K562 (cell line): Measurements from ENCODE around the gene PPM1L. TPM values are rescaled to one million over a fixed set of nuclear protein-coding genes. Genes with fewer than 3 reads are reported as not detected.

Experiments
- ATAC-seq: fragments of 200-7000 bp; cut with Tn5 transposase; 3 replicates; pipeline ENCODE4 v1.9.1; 2020; ENCODE audit warnings: moderate library complexity
- BruUV-seq: library from RNA; stranded (reverse); fragments of 400-500 nt; replicated peaks from 2 replicates; lab custom pipeline; 2021; lab: Mats Ljungman, UMichigan
- CTCF ChIA-PET: fragments of 300-600 bp; formaldehyde crosslinking; extraction: SDS; loops from one replicate; lab custom pipeline; 2021; ENCODE audit warnings: low intra/inter-chr PET ratio; lab: Yijun Ruan, JAX
- POLR2A ChIA-PET: fragments of 300-600, 350-650 bp; sonication (Branson Sonifier 250); formaldehyde crosslinking; extraction: SDS; loops from one replicate; lab custom pipeline; 2021; ENCODE audit warnings: antibody characterized with exemption, inconsistent platforms; lab: Yijun Ruan, JAX
- DNase-seq, 4 experiments: peaks; one replicate each; pipeline versions ENCODE4 v3.0.0 to v3.0.0-alpha.2; 2011 to 2018; ENCODE audit warnings: low spot score in 3 of 4, mixed read lengths in 3 of 4; ENCODE audit errors: extremely low read depth in 1 of 4
- FAIRE-seq: peaks from 2 replicates; lab custom pipeline; 2011; peaks lifted over from hg19 to GRCh38; lab: Jason Lieb, UNC
- H2AFZ ChIP-seq: 2 replicates; pipeline ENCODE4 v1.6.0; 2011; ENCODE audit warnings: low read depth, low read length, control low read depth, inconsistent platforms
- H3K27ac ChIP-seq: fragments of 200-600 bp; 3 replicates; pipeline ENCODE4 v1.8.0; 2011; ENCODE audit warnings: low read depth, mild to moderate bottlenecking, control low read depth, inconsistent platforms, low read length, moderate library complexity, mixed read lengths; ENCODE audit errors: extremely low read depth
- H3K27me3 ChIP-seq, 2 experiments: fragments of 300-600 bp in 1 of 2; 2 replicates in 1 of 2; 3 replicates in 1 of 2; pipeline versions ENCODE4 v1.6.0 to v1.8.0; 2011; ENCODE audit warnings: inconsistent platforms in 2 of 2, low read length in 2 of 2, mild to moderate bottlenecking in 1 of 2, mixed read lengths in 1 of 2, moderate library complexity in 1 of 2; ENCODE audit not compliant: control insufficient read depth in 2 of 2, insufficient read depth in 2 of 2
- H3K36me3 ChIP-seq: fragments of 300-600 bp; 3 replicates; pipeline ENCODE4 v1.8.0; 2011; ENCODE audit warnings: mild to moderate bottlenecking, low read length, inconsistent platforms; ENCODE audit not compliant: control insufficient read depth, insufficient read depth
- H3K4me1 ChIP-seq, 2 experiments: fragments of 200-600 bp in 1 of 2; replicated peaks in 1 of 2; 2 replicates in 1 of 2; 3 replicates in 1 of 2; pipeline versions ENCODE4 v1.5.1 to v1.8.0; 2011; ENCODE audit warnings: inconsistent platforms in 2 of 2, low read length in 2 of 2, mild to moderate bottlenecking in 1 of 2, mixed read lengths in 1 of 2, moderate library complexity in 1 of 2; ENCODE audit not compliant: control insufficient read depth in 2 of 2, insufficient read depth in 2 of 2
- H3K4me2 ChIP-seq: 2 replicates; pipeline ENCODE4 v1.6.1; 2011; ENCODE audit warnings: low read length, control low read depth, inconsistent platforms, mixed read lengths; ENCODE audit not compliant: insufficient read depth
- H3K4me3 ChIP-seq: fragments of 200-600 bp; sonication (generic), shearing (Covaris generic); 2 replicates; pipeline ENCODE4 v1.5.1; 2016; ENCODE audit warnings: control low read depth, inconsistent platforms
- H3K79me2 ChIP-seq: fragments of 200-600 bp; 3 replicates; pipeline ENCODE4 v1.8.0; 2011; ENCODE audit warnings: low read length, inconsistent platforms; ENCODE audit not compliant: control insufficient read depth, insufficient read depth
- H3K9ac ChIP-seq, 2 experiments: 2 replicates each; pipeline versions ENCODE4 v1.6.0 to v1.6.1; 2011; ENCODE audit warnings: low read depth in 2 of 2, low read length in 2 of 2, control low read depth in 1 of 2, inconsistent platforms in 1 of 2, mild to moderate bottlenecking in 1 of 2, mixed read lengths in 1 of 2; ENCODE audit not compliant: insufficient read depth in 1 of 2
- H3K9me1 ChIP-seq: one replicate; pipeline ENCODE4 v1.6.0; 2011; ENCODE audit warnings: inconsistent platforms, mild to moderate bottlenecking, low read length, moderate library complexity; ENCODE audit not compliant: control insufficient read depth, insufficient read depth
- H3K9me3 ChIP-seq: replicated peaks from 2 replicates; pipeline ENCODE4 v1.5.1; 2011; ENCODE audit warnings: low read depth, low read length, inconsistent platforms; ENCODE audit not compliant: control insufficient read depth, insufficient read depth
- H4K20me1 ChIP-seq: replicated peaks from 2 replicates; pipeline ENCODE4 v1.6.1; 2011; ENCODE audit warnings: low read length, inconsistent platforms, mixed read lengths; ENCODE audit not compliant: control insufficient read depth, insufficient read depth
- HNRNPL ChIP-seq: fragments of 200-400 bp; formaldehyde crosslinking; IDR thresholded peaks from 2 replicates; pipeline ENCODE4 v1.6.1; 2017; ENCODE audit warnings: low read depth, mild to moderate bottlenecking, low read length
- NFXL1 ChIP-seq: fragments of 450-650 bp; formaldehyde crosslinking; IDR thresholded peaks from 2 replicates; pipeline ENCODE4 v1.4.0; 2021; ENCODE audit warnings: mild to moderate bottlenecking
- NR3C1 ChIP-seq: sonication (generic); formaldehyde crosslinking; IDR thresholded peaks from 2 replicates; pipeline ENCODE4 v1.8.1; 2022; ENCODE audit warnings: missing genetic modification reagents
- WGBS: fragments of 100-300 bp; shearing (Covaris generic); methylation state at CpG from one replicate; pipeline ENCODE4 v1.1.6; 2016; ENCODE audit warnings: low coverage, mixed read lengths; ENCODE audit not compliant: insufficient coverage; ENCODE audit errors: missing lambda C conversion rate; 5-methylcytosine and 5-hydroxymethylcytosine counted together
- in situ Hi-C: fragments of 300-500 bp; cut with MboI; formaldehyde crosslinking; loops from 4 replicates; pipeline ENCODE4 v1.15.0; 2018; ENCODE audit warnings: inconsistent platforms, mixed read lengths
- intact Hi-C: fragments of 100-400 bp; cut with micrococcal nuclease; formaldehyde crosslinking; loops from 2 replicates; pipeline ENCODE4 v1.14.2; 2022
- polyA plus RNA-seq, 8 experiments: library from polyadenylated mRNA; depleted of rRNA in 4 of 8; stranded (reverse) in 5 of 8; unstranded in 3 of 8; fragments of >200 nt; fragmentation: Nextera tagmentation in 2 of 8; fragmentation: Illumina TruSeq in 1 of 8; extraction: Ambion mirVana in 2 of 8; extraction: Trizol in 1 of 8; gene quantifications; 2 replicates each; pipeline versions ENCODE4 v1.2.1 to v1.2.3, GENCODE V29; 2011 to 2014; ENCODE audit warnings: inconsistent platforms in 1 of 8, missing spikeins in 1 of 8
- total RNA-seq, 7 experiments: library from RNA; depleted of rRNA in 6 of 7; stranded (reverse); fragments of >200 nt in 6 of 7; fragmentation: Illumina TruSeq in 2 of 7; extraction: Trizol in 2 of 7; gene quantifications; 2 replicates each; pipeline versions ENCODE4 v1.2.1 to v1.2.3, GENCODE V29; 2011 to 2021; ENCODE audit warnings: low replicate concordance in 1 of 7
- TF ChIP-seq, protein P1 (sequence below): fragments of 450-650 bp; IDR thresholded peaks from 2 replicates; pipeline ENCODE4 v1.6.1; 2016; ENCODE audit warnings: mild to moderate bottlenecking
- TF ChIP-seq, protein P2 (sequence below): fragments of 250-450 bp; sonication (Bioruptor Pico); IDR thresholded peaks from 2 replicates; pipeline ENCODE4 v1.5.0; 2021; ENCODE audit warnings: mild to moderate bottlenecking, borderline replicate concordance

The PPM1L gene
- total and polyA plus RNA-seq, 9 of the 15 experiments (the other 6 are each of a cell fraction or from before 2014, with no cell fraction given): 0.01 to 0.41 (median 0.14) TPM

DNA sequence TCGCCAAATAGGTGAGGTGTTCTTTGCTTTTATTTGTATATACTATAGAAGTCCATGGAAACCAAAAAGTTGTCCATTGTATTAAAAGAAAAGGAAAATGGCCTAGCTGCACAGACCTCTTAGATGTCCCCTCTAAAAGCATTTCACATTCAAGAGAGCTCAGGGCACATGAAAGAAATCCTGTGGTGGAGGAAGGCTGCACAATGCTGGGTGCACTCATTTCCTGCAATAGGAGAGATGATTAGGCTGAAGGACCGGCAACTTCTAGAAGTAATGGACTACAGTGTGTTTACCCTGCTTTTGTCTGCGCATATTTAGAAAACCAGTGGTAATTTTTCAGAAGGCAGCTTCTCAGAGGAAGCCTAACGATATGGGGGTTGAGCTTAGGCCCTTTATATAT is 25.4 kb downstream of the PPM1L start (continued):
- TF ChIP-seq, protein P1, sequence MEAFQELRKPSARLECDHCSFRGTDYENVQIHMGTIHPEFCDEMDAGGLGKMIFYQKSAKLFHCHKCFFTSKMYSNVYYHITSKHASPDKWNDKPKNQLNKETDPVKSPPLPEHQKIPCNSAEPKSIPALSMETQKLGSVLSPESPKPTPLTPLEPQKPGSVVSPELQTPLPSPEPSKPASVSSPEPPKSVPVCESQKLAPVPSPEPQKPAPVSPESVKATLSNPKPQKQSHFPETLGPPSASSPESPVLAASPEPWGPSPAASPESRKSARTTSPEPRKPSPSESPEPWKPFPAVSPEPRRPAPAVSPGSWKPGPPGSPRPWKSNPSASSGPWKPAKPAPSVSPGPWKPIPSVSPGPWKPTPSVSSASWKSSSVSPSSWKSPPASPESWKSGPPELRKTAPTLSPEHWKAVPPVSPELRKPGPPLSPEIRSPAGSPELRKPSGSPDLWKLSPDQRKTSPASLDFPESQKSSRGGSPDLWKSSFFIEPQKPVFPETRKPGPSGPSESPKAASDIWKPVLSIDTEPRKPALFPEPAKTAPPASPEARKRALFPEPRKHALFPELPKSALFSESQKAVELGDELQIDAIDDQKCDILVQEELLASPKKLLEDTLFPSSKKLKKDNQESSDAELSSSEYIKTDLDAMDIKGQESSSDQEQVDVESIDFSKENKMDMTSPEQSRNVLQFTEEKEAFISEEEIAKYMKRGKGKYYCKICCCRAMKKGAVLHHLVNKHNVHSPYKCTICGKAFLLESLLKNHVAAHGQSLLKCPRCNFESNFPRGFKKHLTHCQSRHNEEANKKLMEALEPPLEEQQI: no peak
- TF ChIP-seq NR3C1 (no peak), NFXL1 (CRISPR knock-in tag) (no peak), HNRNPL (no peak)
- TF ChIP-seq, all 486 proteins: peak for 0

DNA sequence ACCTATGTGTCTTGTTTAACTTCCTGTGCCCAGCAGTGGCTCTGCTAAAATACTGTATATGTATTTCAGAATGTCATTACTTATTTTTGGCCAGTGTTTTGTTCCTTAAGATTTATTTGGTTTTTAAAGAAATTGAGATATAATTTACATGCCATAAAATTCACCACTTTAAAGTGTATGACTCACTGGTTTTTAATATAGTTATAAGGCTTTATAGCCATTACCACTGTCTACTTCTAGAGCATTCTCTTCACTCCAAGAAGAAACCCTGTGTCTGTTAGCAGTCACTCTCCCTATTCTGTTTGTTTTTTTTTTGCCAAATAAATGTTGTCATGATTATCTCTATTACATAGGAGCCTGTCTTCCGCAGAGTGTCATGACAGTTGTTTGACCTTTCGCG is 25.8 kb downstream of the PPM1L start:
- H3K4me1 ChIP-seq: no peaks in the 10 kb centered on the region
- H3K36me3 ChIP-seq: no peaks in the 10 kb centered on the region
- no peak for DNase-seq
- CTCF ChIA-PET: no interaction called here
- no peak overlapping the region for H3K27ac ChIP-seq
- H3K9ac ChIP-seq: no peak overlapping the region
- intact Hi-C loops (no loop called here), in situ Hi-C loops (no loop called here)
- no TSS peak for BruUV-seq
- POLR2A ChIA-PET: no interaction called here
- no peak for ATAC-seq
- no peak overlapping the region for H3K4me2 ChIP-seq
- no peak overlapping the region for H3K4me3 ChIP-seq
- TF ChIP-seq, protein P2, sequence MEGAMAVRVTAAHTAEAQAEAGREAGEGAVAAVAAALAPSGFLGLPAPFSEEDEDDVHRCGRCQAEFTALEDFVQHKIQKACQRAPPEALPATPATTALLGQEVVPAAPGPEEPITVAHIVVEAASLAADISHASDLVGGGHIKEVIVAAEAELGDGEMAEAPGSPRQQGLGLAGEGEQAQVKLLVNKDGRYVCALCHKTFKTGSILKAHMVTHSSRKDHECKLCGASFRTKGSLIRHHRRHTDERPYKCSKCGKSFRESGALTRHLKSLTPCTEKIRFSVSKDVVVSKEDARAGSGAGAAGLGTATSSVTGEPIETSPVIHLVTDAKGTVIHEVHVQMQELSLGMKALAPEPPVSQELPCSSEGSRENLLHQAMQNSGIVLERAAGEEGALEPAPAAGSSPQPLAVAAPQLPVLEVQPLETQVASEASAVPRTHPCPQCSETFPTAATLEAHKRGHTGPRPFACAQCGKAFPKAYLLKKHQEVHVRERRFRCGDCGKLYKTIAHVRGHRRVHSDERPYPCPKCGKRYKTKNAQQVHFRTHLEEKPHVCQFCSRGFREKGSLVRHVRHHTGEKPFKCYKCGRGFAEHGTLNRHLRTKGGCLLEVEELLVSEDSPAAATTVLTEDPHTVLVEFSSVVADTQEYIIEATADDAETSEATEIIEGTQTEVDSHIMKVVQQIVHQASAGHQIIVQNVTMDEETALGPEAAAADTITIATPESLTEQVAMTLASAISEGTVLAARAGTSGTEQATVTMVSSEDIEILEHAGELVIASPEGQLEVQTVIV: no peak
- H3K27me3 ChIP-seq: no peaks in the 10 kb centered on the region
- H3K9me3 ChIP-seq: no peaks in the 10 kb centered on the region
- no peak for FAIRE-seq
- no peaks in the 10 kb centered on the region for H4K20me1 ChIP-seq
- no peaks in the 10 kb centered on the region for H3K79me2 ChIP-seq
- H2AFZ ChIP-seq: no peak overlapping the region
- no peaks in the 10 kb centered on the region for H3K9me1 ChIP-seq
- WGBS: 78% methylated on average over 3 of the region's 3 CpGs
